Heart left ventricle (tissue), 16 donors: ENCODE measurements around the gene POU3F1. TPM values are rescaled to one million over a fixed set of nuclear protein-coding genes. Genes with fewer than 3 reads are reported as not detected.

Experiments
- ATAC-seq, 4 donors: fragments of 200-7000 bp; cut with Tn5 transposase; one replicate each; pipeline ENCODE4 v1.9.1; 2020 to 2022; ENCODE audit warnings: moderate library complexity in 4 of 4, mild to moderate bottlenecking in 3 of 4, moderate number of reproducible peaks in 1 of 4
- DNase-seq, 5 donors: peaks; one replicate each; pipeline ENCODE4 v3.0.0-alpha.2; 2020
- H3K27ac ChIP-seq, 12 donors: fragments of 200-600 bp; sonication (generic) in 4 of 12; one replicate each; pipeline versions ENCODE4 v1.5.0 to v1.8.0; 2016 to 2022; ENCODE audit warnings: mild to moderate bottlenecking in 2 of 12
- H3K27me3 ChIP-seq, 9 donors: fragments of 200-600 bp; sonication (generic) in 2 of 9; one replicate each; pipeline versions ENCODE4 v1.5.1 to v1.8.0; 2016 to 2022; ENCODE audit warnings: mild to moderate bottlenecking in 3 of 9
- H3K36me3 ChIP-seq, 9 donors: fragments of 200-600 bp; sonication (generic) in 2 of 9; one replicate each; pipeline versions ENCODE4 v1.5.0 to v1.8.0; 2018 to 2022; ENCODE audit warnings: mild to moderate bottlenecking in 2 of 9
- H3K4me1 ChIP-seq, 12 donors: fragments of 200-600 bp; sonication (generic) in 4 of 12; one replicate each; pipeline versions ENCODE4 v1.5.0 to v1.8.0; 2016 to 2022; ENCODE audit warnings: mild to moderate bottlenecking in 3 of 12
- H3K4me3 ChIP-seq, 12 donors: fragments of 200-600 bp; sonication (generic) in 4 of 12; one replicate each; pipeline versions ENCODE4 v1.5.0 to v1.8.0; 2017 to 2022; ENCODE audit warnings: mild to moderate bottlenecking in 9 of 12, moderate library complexity in 4 of 12
- H3K9me3 ChIP-seq, 12 donors: fragments of 200-600 bp; sonication (generic) in 4 of 12; one replicate each; pipeline versions ENCODE4 v1.5.0 to v1.8.0; 2016 to 2022; ENCODE audit warnings: mild to moderate bottlenecking in 1 of 12
- POLR2A ChIP-seq, 2 donors: fragments of 450-650 bp; IDR thresholded peaks; one replicate each; pipeline ENCODE4 v1.6.1; 2017; ENCODE audit warnings: antibody characterized with exemption in 2 of 2, mild to moderate bottlenecking in 2 of 2, moderate library complexity in 2 of 2
- WGBS, 4 donors: extraction: QIAGEN DNeasy Blood & Tissue Kit in 2 of 4; methylation state at CpG; one replicate each; pipeline versions ENCODE4 v1.1.5 to v1.1.7; 2013 to 2018; 5-methylcytosine and 5-hydroxymethylcytosine counted together
- intact Hi-C, 10 donors: fragments of 100-400 bp; cut with DNase I; formaldehyde crosslinking; loops; one replicate each; pipeline versions ENCODE4 v1.11.1 to v1.14.2; 2022
- polyA plus RNA-seq, 2 donors: library from polyadenylated mRNA; stranded (reverse); fragments of 200-250 nt; gene quantifications; one replicate each; pipeline ENCODE4 v1.2.3, GENCODE V29; 2013
- total RNA-seq, 9 donors: library from RNA; depleted of rRNA in 2 of 9; stranded (reverse); fragments of >200 nt in 2 of 9; fragmentation: NEBNext Ultra II Directional in 3 of 9; extraction: Animal tissue kit (Norgen Biotek cat#: 25700) in 3 of 9; gene quantifications; one replicate each; pipeline versions ENCODE4 v1.1.0 to v1.2.4, GENCODE V29; 2016 to 2023
- TF ChIP-seq, protein P1 (sequence below), 12 donors: fragments of 200-600 bp; sonication (generic) in 4 of 12; IDR thresholded peaks; one replicate each; pipeline versions ENCODE4 v1.5.0 to v1.8.0; 2018 to 2022; ENCODE audit warnings: antibody characterized with exemption in 12 of 12, mild to moderate bottlenecking in 5 of 12
- donor health status: ischemic (EF 13 %, LVEDD 7.1; RV severe dilation, severe dysfunction).
- donor health status: healthy with polysubstance abuse.
- donor health status: DM: no; HTN: yes; CAD: no.
- donor health status: DM: no; HTN: no; CAD: no.
- donor health status: ischemic (EF 25% LVEDD 6.9; RV normal size, moderate dysfunction).
- donor health status: ischemic (EF 25% LVEDD 5.7; RV mildly dilated, moderate dysfunction).
- donor health status: healthy.
- donor health status: DM: yes; HTN: yes; CAD: no.
- donor health status: ischemic (EF 35%, LVEDD 5.7; RV mildly dilated, moderate dysfunction).
- donor health status: nonischemic (EF 11% LVEDD 7.7; RV severe dilation, severe dysfunction).
- donor health status: DM: yes; HTN: yes; CAD: no.
- donor health status: PGD.
- donor health status: ischemic (EF 29% LVEDD 5.4; RV normal size, mild dysfunction).
- donor health status: nonischemic (EF 23%, LVEDD 6.1; RV moderate dilation, normal function).

Gene POU3F1
- total and polyA plus RNA-seq, 11 donors = 0.17 to 0.18 TPM; not detected in 9

DNA sequence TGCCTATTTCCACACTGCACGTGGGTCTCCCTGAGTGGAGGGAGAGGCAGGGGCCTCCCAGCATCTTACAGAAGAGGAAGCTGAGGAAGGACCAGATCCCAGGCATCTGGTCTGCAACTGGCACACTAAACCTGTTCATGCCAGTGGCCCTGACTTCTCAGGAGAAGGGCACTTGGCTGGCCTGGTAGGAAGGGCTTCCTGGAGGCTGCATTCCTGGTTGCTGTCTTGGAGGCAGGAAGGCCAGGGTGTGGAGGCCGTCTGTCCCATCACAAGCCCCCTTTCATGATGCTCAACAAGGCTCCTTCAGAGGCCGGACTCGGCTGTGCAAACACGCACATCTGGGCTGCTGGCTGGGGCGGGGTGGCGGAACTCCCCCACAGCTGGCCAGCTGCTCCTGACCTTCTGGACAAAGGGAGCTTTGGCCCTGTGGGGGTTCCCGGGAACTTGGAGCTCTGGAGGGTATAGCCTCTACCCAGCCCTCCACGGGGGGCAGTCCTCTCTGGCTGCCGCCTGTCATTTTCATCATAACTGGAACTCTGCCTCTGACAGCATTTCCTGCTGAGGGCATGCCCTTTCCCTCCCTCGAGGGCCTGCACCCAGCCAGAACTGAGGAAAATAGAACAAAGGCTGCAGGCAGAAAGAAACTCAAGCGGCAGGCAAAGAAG is 39.2 kb upstream of the POU3F1 start:
- peak in 2 of 5 donors; percentile 30 to 32 for DNase-seq
- intact Hi-C loops = no loop called here
- peaks cover 0 to 20% (median 0%) of the 10 kb centered on the region in 12 donors for H3K4me1 ChIP-seq

DNA sequence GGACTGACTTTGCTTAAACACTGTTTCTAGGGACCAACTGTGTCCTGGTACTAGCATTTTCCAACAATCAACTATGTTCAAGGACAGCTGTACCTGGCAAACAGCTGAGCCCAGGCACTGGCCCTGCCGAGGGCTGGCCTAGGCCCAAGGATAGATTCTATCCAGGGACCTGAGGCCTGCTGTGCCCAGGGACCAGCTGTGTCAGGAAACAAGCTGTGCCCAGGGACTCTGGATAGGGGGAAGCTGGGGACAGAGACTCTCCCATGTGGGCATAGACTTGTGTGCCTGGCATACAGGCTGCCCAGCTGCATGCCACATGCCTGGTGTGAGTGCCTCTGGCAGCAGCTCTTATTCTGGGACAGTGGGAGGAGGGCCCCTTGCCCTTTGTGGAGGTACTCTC is 38.1 kb upstream of the POU3F1 start:
- no peak for TF ChIP-seq POLR2A (IDR thresholded peaks at IDR 0.05)
- TF ChIP-seq, protein P1, sequence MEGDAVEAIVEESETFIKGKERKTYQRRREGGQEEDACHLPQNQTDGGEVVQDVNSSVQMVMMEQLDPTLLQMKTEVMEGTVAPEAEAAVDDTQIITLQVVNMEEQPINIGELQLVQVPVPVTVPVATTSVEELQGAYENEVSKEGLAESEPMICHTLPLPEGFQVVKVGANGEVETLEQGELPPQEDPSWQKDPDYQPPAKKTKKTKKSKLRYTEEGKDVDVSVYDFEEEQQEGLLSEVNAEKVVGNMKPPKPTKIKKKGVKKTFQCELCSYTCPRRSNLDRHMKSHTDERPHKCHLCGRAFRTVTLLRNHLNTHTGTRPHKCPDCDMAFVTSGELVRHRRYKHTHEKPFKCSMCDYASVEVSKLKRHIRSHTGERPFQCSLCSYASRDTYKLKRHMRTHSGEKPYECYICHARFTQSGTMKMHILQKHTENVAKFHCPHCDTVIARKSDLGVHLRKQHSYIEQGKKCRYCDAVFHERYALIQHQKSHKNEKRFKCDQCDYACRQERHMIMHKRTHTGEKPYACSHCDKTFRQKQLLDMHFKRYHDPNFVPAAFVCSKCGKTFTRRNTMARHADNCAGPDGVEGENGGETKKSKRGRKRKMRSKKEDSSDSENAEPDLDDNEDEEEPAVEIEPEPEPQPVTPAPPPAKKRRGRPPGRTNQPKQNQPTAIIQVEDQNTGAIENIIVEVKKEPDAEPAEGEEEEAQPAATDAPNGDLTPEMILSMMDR (IDR thresholded peaks at IDR 0.05) = no peak
- ATAC-seq (peak; percentile 94 to 97 (median 94)), DNase-seq (peak in 4 of 5 donors; percentile 19 to 78 (median 52))
- intact Hi-C loops = no loop called here
- WGBS, 4 donors = 25 to 39% (median 36%) methylated on average over 1 of the region's 1 CpG; no CpG with 5 or more reads in 1 of the 4 donors
- Histone ChIP-seq H3K27ac (peak overlapping the region in 3 of 12 donors; percentile 29 to 64 (median 41)), H3K36me3 (no peaks in the 10 kb centered on the region), H3K9me3 (no peaks in the 10 kb centered on the region), H3K4me3 (no peak overlapping the region), H3K27me3 (peaks cover 0 to 18% (median 0%) of the 10 kb centered on the region in 9 donors), H3K4me1 (peaks cover 0 to 20% (median 0%) of the 10 kb centered on the region in 12 donors)

More for the DNA sequence above, 39.2 kb upstream of the POU3F1 start:
- Histone ChIP-seq H3K9me3 (no peaks in the 10 kb centered on the region), H3K36me3 (no peaks in the 10 kb centered on the region), H3K27me3 (peaks cover 0 to 29% (median 5%) of the 10 kb centered on the region in 9 donors), H3K4me3 (no peak overlapping the region), H3K27ac (peak overlapping the region in 2 of 12 donors; percentile 41 to 64)
- TF ChIP-seq, protein P1 (IDR thresholded peaks at IDR 0.05) = no peak
- TF ChIP-seq POLR2A (IDR thresholded peaks at IDR 0.05) = no peak
- 43 to 57% (median 54%) methylated on average over 10 to 12 of the region's 12 CpGs for WGBS, 4 donors
- no peak for ATAC-seq

DNA sequence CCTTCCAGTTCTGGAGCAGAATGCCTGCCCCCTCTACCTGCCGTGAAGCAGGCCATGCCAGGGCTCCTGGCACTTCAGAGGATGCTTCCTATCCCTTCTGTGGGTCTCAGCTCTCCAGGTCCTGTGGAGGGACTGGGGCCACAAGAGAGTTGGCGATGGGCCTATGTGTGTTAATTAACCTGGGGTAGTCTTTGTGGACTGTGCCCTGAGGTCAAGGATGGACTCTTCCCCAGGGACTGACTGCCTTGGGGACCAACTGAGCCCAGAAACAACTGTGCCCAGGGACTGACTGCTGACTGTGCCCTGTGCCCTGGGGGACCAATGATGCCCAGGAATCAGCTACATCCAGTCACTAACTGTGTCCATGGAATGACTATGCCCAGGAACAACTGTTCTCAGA is 37.5 kb upstream of the POU3F1 start:
- H3K27me3 ChIP-seq = peaks cover 0 to 13% (median 0%) of the 10 kb centered on the region in 9 donors
- intact Hi-C loops = no loop called here
- TF ChIP-seq POLR2A (IDR thresholded peaks at IDR 0.05) = no peak
- TF ChIP-seq, protein P1 (IDR thresholded peaks at IDR 0.05) = no peak
- no peak overlapping the region for H3K4me3 ChIP-seq
- H3K9me3 ChIP-seq = no peaks in the 10 kb centered on the region
- DNase-seq = no peak
- H3K4me1 ChIP-seq = peaks cover 0 to 20% (median 0%) of the 10 kb centered on the region in 12 donors
- no peaks in the 10 kb centered on the region for H3K36me3 ChIP-seq
- WGBS, 4 donors = 50 to 89% (median 81%) methylated on average over 1 to 2 of the region's 2 CpGs
- ATAC-seq = no peak
- peak overlapping the region in 3 of 12 donors; percentile 29 to 64 (median 41) for H3K27ac ChIP-seq

DNA sequence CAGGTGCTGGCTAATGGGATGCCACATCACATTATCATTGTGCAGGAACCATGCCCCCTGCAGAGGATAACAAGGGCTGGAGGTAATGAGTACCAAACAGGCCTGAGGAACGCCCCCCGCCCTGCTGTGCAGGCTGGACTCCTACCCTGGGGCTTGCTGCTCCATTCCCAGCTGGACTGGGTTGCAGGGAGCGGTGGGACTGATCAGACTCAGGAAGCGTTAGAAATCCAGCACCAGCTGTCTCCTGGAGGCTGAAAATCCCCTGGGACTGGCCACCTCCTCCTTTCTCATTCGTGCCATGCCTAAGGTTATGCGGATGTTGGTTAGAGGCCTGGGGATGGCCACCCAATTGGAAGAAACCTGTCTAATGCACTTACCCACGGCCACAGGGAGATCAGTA is 36.9 kb upstream of the POU3F1 start:
- no peak for DNase-seq
- no peaks in the 10 kb centered on the region for H3K36me3 ChIP-seq
- peaks cover 0 to 7% (median 0%) of the 10 kb centered on the region in 9 donors for H3K27me3 ChIP-seq
- no peak for TF ChIP-seq POLR2A (IDR thresholded peaks at IDR 0.05)
- TF ChIP-seq, protein P1 (IDR thresholded peaks at IDR 0.05) = no peak
- H3K4me1 ChIP-seq = peaks cover 0 to 20% (median 0%) of the 10 kb centered on the region in 12 donors
- intact Hi-C loops = no loop called here
- WGBS, 4 donors = 62 to 84% (median 65%) methylated on average over 5 to 7 of the region's 7 CpGs
- no peak for ATAC-seq
- H3K4me3 ChIP-seq = no peak overlapping the region
- H3K9me3 ChIP-seq = no peaks in the 10 kb centered on the region
- no peak overlapping the region for H3K27ac ChIP-seq
